ENCODE measurements around the gene MED16. TPM values are rescaled to one million over a fixed set of nuclear protein-coding genes. Genes with fewer than 3 reads are reported as not detected.

Gene MED16
- total RNA-seq, 1 experiment from 2014 or later, result 66.9 TPM

DNA sequence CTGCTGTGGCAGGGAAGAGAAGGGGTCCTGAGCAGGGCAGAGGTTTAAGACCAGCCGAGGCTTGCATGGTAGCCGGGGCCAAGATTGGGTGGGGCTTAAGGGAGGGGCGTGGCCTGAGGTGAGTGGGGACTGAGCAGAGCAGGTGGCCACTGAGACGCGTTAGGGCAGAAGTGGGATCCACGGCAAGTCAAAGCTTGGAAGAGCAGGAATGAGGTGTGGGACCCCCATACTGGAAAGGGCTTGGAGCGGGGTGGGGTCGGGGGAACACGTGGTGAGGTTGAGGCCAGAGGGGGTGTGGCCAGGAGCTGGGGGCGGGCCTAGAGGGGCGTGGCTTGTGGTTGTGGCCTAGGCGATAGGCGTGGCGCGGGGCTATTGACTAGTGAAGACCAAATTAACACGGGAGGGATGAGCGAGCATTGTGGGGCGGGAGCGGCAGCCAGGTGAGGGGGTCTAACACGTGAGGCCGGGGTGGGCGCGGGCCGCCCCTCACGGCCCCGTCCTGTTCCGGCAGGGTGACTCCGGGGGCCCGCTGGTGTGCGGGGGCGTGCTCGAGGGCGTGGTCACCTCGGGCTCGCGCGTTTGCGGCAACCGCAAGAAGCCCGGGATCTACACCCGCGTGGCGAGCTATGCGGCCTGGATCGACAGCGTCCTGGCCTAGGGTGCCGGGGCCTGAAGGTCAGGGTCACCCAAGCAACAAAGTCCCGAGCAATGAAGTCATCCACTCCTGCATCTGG is 30.2 kb downstream of the MED16 start:
- CTCF ChIA-PET, result interaction anchor here (0.6 to 2.1 kb wide), 19 partner anchors 9 to 384 kb away, joined by 3 to 18 read pairs (median 4); partner anchors contain the start of genes ARHGAP45, KISS1R and PALM
- H3K4me3 Mint-ChIP-seq, result peak overlapping the region; percentile 61

DNA sequence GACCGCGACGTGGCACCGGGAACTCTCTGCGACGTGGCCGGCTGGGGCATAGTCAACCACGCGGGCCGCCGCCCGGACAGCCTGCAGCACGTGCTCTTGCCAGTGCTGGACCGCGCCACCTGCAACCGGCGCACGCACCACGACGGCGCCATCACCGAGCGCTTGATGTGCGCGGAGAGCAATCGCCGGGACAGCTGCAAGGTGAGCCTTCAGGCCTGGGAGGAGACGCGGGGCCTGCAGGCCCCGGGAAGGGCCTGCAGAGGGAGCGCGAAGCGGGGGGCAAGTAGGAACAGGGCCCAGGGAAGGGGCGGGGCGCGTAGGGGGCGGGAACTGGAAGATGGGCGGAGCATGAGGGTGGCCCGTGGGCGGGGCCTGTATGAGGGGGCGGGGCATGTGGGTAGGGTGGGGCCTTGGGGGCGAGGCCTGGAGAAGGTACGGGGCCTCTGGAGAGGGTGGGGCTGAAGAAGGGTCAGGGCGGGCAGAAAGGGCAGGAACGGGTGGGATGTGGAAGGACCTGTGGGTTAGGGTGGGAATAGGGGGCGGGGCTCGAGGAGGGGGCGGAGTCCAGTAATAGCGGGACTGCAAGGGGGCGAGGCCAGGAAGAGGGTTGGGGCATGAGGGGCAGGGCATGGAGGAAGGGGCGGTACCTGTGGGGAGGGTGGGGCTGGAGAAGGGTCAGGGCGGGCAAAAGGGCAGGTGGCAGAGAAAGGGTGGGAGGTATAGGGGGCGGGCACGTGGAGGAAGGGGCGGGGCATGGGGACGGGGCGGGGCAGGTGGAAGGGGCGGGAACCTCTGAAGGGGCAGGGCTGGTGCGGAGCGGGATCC is 31.0 kb downstream of the MED16 start:
- Mint-ChIP-seq H3K9me3 (no peaks in the 10 kb centered on the region), H3K4me1 (no peaks in the 10 kb centered on the region; the same call in 1 of the 2 replicates), H3K27me3 (ENCODE audit: low read depth) (peaks cover 35% of the 10 kb centered on the region), H3K4me3 (peak overlapping the region; percentile 61), H3K27ac (no peak overlapping the region), H3K36me3 (no peaks in the 10 kb centered on the region)
- CTCF ChIA-PET, result interaction anchor here (0.6 to 2.1 kb wide), 13 partner anchors 10 to 277 kb away, joined by 3 to 10 read pairs (median 3); no protein-coding TSS in a partner anchor
- peak; percentile 78 for ATAC-seq
- DNase-seq (ENCODE audit: low spot score), result peak; percentile 96
- POLR2A ChIA-PET, result interaction anchor here (0.7 kb wide), 1 partner anchor 128 kb away, joined by 5 read pairs; no protein-coding TSS in a partner anchor
- TF ChIP-seq ZNF138 (CRISPR knock-in tag; conservative IDR thresholded peaks at IDR 0.05) (0 out of 2 replicates have a peak, but pooled peaks have one; percentile 61), TEAD4 (CRISPR knock-in tag; IDR thresholded peaks at IDR 0.05) (0 out of 2 replicates have a peak, but pooled peaks have one; percentile 72), ETV6 (CRISPR knock-in tag; IDR thresholded peaks at IDR 0.05) (peak; percentile 88), CREB1 (CRISPR knock-in tag; IDR thresholded peaks at IDR 0.05) (no peak)
- TF ChIP-seq, protein P1, sequence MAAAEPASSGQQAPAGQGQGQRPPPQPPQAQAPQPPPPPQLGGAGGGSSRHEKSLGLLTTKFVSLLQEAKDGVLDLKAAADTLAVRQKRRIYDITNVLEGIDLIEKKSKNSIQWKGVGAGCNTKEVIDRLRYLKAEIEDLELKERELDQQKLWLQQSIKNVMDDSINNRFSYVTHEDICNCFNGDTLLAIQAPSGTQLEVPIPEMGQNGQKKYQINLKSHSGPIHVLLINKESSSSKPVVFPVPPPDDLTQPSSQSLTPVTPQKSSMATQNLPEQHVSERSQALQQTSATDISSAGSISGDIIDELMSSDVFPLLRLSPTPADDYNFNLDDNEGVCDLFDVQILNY (CRISPR knock-in tag; IDR thresholded peaks at IDR 0.05), result peak; percentile 69
- TF ChIP-seq, protein P2, sequence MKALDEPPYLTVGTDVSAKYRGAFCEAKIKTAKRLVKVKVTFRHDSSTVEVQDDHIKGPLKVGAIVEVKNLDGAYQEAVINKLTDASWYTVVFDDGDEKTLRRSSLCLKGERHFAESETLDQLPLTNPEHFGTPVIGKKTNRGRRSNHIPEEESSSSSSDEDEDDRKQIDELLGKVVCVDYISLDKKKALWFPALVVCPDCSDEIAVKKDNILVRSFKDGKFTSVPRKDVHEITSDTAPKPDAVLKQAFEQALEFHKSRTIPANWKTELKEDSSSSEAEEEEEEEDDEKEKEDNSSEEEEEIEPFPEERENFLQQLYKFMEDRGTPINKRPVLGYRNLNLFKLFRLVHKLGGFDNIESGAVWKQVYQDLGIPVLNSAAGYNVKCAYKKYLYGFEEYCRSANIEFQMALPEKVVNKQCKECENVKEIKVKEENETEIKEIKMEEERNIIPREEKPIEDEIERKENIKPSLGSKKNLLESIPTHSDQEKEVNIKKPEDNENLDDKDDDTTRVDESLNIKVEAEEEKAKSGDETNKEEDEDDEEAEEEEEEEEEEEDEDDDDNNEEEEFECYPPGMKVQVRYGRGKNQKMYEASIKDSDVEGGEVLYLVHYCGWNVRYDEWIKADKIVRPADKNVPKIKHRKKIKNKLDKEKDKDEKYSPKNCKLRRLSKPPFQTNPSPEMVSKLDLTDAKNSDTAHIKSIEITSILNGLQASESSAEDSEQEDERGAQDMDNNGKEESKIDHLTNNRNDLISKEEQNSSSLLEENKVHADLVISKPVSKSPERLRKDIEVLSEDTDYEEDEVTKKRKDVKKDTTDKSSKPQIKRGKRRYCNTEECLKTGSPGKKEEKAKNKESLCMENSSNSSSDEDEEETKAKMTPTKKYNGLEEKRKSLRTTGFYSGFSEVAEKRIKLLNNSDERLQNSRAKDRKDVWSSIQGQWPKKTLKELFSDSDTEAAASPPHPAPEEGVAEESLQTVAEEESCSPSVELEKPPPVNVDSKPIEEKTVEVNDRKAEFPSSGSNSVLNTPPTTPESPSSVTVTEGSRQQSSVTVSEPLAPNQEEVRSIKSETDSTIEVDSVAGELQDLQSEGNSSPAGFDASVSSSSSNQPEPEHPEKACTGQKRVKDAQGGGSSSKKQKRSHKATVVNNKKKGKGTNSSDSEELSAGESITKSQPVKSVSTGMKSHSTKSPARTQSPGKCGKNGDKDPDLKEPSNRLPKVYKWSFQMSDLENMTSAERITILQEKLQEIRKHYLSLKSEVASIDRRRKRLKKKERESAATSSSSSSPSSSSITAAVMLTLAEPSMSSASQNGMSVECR (CRISPR knock-in tag; IDR thresholded peaks at IDR 0.05; ENCODE audit: borderline replicate concordance), result peak; percentile 93
- TF ChIP-seq, protein P3, sequence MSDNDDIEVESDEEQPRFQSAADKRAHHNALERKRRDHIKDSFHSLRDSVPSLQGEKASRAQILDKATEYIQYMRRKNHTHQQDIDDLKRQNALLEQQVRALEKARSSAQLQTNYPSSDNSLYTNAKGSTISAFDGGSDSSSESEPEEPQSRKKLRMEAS (CRISPR knock-in tag; IDR thresholded peaks at IDR 0.05), result peak; percentile 98
- TF ChIP-seq, protein P4, sequence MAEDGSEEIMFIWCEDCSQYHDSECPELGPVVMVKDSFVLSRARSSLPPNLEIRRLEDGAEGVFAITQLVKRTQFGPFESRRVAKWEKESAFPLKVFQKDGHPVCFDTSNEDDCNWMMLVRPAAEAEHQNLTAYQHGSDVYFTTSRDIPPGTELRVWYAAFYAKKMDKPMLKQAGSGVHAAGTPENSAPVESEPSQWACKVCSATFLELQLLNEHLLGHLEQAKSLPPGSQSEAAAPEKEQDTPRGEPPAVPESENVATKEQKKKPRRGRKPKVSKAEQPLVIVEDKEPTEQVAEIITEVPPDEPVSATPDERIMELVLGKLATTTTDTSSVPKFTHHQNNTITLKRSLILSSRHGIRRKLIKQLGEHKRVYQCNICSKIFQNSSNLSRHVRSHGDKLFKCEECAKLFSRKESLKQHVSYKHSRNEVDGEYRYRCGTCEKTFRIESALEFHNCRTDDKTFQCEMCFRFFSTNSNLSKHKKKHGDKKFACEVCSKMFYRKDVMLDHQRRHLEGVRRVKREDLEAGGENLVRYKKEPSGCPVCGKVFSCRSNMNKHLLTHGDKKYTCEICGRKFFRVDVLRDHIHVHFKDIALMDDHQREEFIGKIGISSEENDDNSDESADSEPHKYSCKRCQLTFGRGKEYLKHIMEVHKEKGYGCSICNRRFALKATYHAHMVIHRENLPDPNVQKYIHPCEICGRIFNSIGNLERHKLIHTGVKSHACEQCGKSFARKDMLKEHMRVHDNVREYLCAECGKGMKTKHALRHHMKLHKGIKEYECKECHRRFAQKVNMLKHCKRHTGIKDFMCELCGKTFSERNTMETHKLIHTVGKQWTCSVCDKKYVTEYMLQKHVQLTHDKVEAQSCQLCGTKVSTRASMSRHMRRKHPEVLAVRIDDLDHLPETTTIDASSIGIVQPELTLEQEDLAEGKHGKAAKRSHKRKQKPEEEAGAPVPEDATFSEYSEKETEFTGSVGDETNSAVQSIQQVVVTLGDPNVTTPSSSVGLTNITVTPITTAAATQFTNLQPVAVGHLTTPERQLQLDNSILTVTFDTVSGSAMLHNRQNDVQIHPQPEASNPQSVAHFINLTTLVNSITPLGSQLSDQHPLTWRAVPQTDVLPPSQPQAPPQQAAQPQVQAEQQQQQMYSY (CRISPR knock-in tag; IDR thresholded peaks at IDR 0.05), result peak; percentile 56

More for the DNA sequence above, 30.2 kb downstream of the MED16 start:
- ATAC-seq, result peak; percentile 63
- H3K27me3 Mint-ChIP-seq (ENCODE audit: low read depth), result peaks cover 31% of the 10 kb centered on the region
- H3K9me3 Mint-ChIP-seq, result no peaks in the 10 kb centered on the region
- peak overlapping the region; percentile 78; the same call in 1 of the 2 replicates for H3K27ac Mint-ChIP-seq
- peaks cover 5% of the 10 kb centered on the region for H3K4me1 Mint-ChIP-seq
- POLR2A ChIA-PET, result no interaction called here
- H3K36me3 Mint-ChIP-seq, result no peaks in the 10 kb centered on the region; the same call in 1 of the 2 replicates
- DNase-seq (ENCODE audit: low spot score), result peak; percentile 94
- TF ChIP-seq, protein P5, sequence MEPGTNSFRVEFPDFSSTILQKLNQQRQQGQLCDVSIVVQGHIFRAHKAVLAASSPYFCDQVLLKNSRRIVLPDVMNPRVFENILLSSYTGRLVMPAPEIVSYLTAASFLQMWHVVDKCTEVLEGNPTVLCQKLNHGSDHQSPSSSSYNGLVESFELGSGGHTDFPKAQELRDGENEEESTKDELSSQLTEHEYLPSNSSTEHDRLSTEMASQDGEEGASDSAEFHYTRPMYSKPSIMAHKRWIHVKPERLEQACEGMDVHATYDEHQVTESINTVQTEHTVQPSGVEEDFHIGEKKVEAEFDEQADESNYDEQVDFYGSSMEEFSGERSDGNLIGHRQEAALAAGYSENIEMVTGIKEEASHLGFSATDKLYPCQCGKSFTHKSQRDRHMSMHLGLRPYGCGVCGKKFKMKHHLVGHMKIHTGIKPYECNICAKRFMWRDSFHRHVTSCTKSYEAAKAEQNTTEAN (CRISPR knock-in tag; IDR thresholded peaks at IDR 0.05), result no peak
- TF ChIP-seq, protein P6, sequence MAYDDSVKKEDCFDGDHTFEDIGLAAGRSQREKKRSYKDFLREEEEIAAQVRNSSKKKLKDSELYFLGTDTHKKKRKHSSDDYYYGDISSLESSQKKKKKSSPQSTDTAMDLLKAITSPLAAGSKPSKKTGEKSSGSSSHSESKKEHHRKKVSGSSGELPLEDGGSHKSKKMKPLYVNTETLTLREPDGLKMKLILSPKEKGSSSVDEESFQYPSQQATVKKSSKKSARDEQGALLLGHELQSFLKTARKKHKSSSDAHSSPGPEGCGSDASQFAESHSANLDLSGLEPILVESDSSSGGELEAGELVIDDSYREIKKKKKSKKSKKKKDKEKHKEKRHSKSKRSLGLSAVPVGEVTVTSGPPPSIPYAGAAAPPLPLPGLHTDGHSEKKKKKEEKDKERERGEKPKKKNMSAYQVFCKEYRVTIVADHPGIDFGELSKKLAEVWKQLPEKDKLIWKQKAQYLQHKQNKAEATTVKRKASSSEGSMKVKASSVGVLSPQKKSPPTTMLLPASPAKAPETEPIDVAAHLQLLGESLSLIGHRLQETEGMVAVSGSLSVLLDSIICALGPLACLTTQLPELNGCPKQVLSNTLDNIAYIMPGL (CRISPR knock-in tag; IDR thresholded peaks at IDR 0.05), result 0 out of 2 replicates have a peak, but pooled peaks have one; percentile 37
- TF ChIP-seq, protein P7, sequence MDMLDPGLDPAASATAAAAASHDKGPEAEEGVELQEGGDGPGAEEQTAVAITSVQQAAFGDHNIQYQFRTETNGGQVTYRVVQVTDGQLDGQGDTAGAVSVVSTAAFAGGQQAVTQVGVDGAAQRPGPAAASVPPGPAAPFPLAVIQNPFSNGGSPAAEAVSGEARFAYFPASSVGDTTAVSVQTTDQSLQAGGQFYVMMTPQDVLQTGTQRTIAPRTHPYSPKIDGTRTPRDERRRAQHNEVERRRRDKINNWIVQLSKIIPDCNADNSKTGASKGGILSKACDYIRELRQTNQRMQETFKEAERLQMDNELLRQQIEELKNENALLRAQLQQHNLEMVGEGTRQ (CRISPR knock-in tag; IDR thresholded peaks at IDR 0.05), result peak; percentile 80
- TF ChIP-seq SP1 (CRISPR knock-in tag; conservative IDR thresholded peaks at IDR 0.05) (peak; percentile 77), ZNF416 (CRISPR knock-in tag; IDR thresholded peaks at IDR 0.05) (no peak), RELA (CRISPR knock-in tag; IDR thresholded peaks at IDR 0.05; ENCODE audit: borderline replicate concordance) (no peak), FOXJ3 (CRISPR knock-in tag; IDR thresholded peaks at IDR 0.05; ENCODE audit: borderline replicate concordance) (0 out of 2 replicates have a peak, but pooled peaks have one; percentile 26), ETV6 (CRISPR knock-in tag; IDR thresholded peaks at IDR 0.05) (0 out of 2 replicates have a peak, but pooled peaks have one; percentile 34), ESRRA (CRISPR knock-in tag; IDR thresholded peaks at IDR 0.05; ENCODE audit: borderline replicate concordance) (no peak), FOXP1 (CRISPR knock-in tag; IDR thresholded peaks at IDR 0.05; ENCODE audit: borderline replicate concordance) (peak; percentile 53; the same call in 1 of the 2 replicates)
- TF ChIP-seq, protein P8, sequence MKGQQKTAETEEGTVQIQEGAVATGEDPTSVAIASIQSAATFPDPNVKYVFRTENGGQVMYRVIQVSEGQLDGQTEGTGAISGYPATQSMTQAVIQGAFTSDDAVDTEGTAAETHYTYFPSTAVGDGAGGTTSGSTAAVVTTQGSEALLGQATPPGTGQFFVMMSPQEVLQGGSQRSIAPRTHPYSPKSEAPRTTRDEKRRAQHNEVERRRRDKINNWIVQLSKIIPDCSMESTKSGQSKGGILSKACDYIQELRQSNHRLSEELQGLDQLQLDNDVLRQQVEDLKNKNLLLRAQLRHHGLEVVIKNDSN (CRISPR knock-in tag; IDR thresholded peaks at IDR 0.05), result peak; percentile 73

Data from WTC11 (cell line).